ENCODE data around the gene TMEM167A. TPM values are rescaled to one million over a fixed set of nuclear protein-coding genes. Genes with fewer than 3 reads are reported as not detected.

TMEM167A gene
- total and polyA plus RNA-seq, 7 donors, result 21.9 to 61.3 (median 30.3) TPM

GRCh38 chr5:83055166-83055565 is 22.0 kb downstream of the TMEM167A start:
- intact Hi-C loops (cut with DNase I), result no loop called here
- Histone ChIP-seq H3K27ac (no peak overlapping the region), H3K4me3 (no peak overlapping the region), H3K36me3 (peaks cover 0 to 8% (median 0%) of the 10 kb centered on the region in 4 donors), H3K9me3 (no peaks in the 10 kb centered on the region), H3K27me3 (no peaks in the 10 kb centered on the region), H3K4me1 (no peaks in the 10 kb centered on the region)
- WGBS, 2 donors, result 91 to 97% methylated on average over 2 of the region's 2 CpGs
- no peak for DNase-seq
- TF ChIP-seq POLR2AphosphoS5 (IDR thresholded peaks at IDR 0.05) (no peak), CTCF (IDR thresholded peaks at IDR 0.05) (no peak), EP300 (IDR thresholded peaks at IDR 0.05) (no peak), POLR2A (IDR thresholded peaks at IDR 0.05) (no peak)

GRCh38 chr5:83050723-83051340 is 26.4 kb downstream of the TMEM167A start:
- peaks cover 0 to 6% (median 0%) of the 10 kb centered on the region in 4 donors for H3K36me3 ChIP-seq
- H3K27me3 ChIP-seq, result no peaks in the 10 kb centered on the region
- TF ChIP-seq POLR2AphosphoS5 (IDR thresholded peaks at IDR 0.05) (no peak), EP300 (IDR thresholded peaks at IDR 0.05) (no peak), POLR2A (IDR thresholded peaks at IDR 0.05) (no peak), CTCF (IDR thresholded peaks at IDR 0.05) (no peak)
- intact Hi-C loops (cut with DNase I), result no loop called here
- no peaks in the 10 kb centered on the region for H3K4me1 ChIP-seq
- DNase-seq, result no peak
- 76 to 93% methylated on average over 4 of the region's 4 CpGs for WGBS, 2 donors
- no peaks in the 10 kb centered on the region for H3K9me3 ChIP-seq
- H3K27ac ChIP-seq, result no peak overlapping the region
- no peak overlapping the region for H3K4me3 ChIP-seq

- 88 to 93% methylated on average over 3 of the region's 3 CpGs for WGBS, 2 donors
- Histone ChIP-seq H3K27ac (no peak overlapping the region), H3K27me3 (no peaks in the 10 kb centered on the region), H3K4me3 (no peak overlapping the region), H3K9me3 (no peaks in the 10 kb centered on the region), H3K36me3 (peaks cover 0 to 6% (median 0%) of the 10 kb centered on the region in 4 donors), H3K4me1 (no peaks in the 10 kb centered on the region)
- TF ChIP-seq POLR2AphosphoS5 (IDR thresholded peaks at IDR 0.05), result no peak
- TF ChIP-seq EP300 (IDR thresholded peaks at IDR 0.05), result no peak
- TF ChIP-seq POLR2A (IDR thresholded peaks at IDR 0.05), result no peak
- TF ChIP-seq CTCF (IDR thresholded peaks at IDR 0.05), result no peak
- no peak for DNase-seq
- intact Hi-C loops (cut with DNase I), result no loop called here
Measured at GRCh38 chr5:83049370-83049885, 27.8 kb downstream of the TMEM167A start.

- Histone ChIP-seq H3K27ac (no peak overlapping the region), H3K27me3 (no peaks in the 10 kb centered on the region), H3K36me3 (peaks cover 0 to 6% (median 0%) of the 10 kb centered on the region in 4 donors), H3K4me1 (no peaks in the 10 kb centered on the region), H3K9me3 (no peaks in the 10 kb centered on the region), H3K4me3 (no peak overlapping the region)
- intact Hi-C loops (cut with DNase I), result no loop called here
- 97 to 99% methylated on average over 2 of the region's 2 CpGs for WGBS, 2 donors
- no peak for DNase-seq
- TF ChIP-seq POLR2AphosphoS5 (IDR thresholded peaks at IDR 0.05) (no peak), CTCF (IDR thresholded peaks at IDR 0.05) (no peak), EP300 (IDR thresholded peaks at IDR 0.05) (no peak), POLR2A (IDR thresholded peaks at IDR 0.05) (no peak)
Measured at GRCh38 chr5:83048811-83049210, 28.4 kb downstream of the TMEM167A start.
